GM12874 (cell line): ENCODE results near the gene STARD5.

ENCODE experiments used
- TF ChIP-seq, protein P1 (sequence below): IDR thresholded peaks from 2 replicates; pipeline ENCODE4 v1.5.1; 2011; ENCODE audit warnings: low read depth, mild to moderate bottlenecking, control low read depth, low read length, moderate library complexity; ENCODE audit not compliant: insufficient read depth

Gene STARD5

DNA sequence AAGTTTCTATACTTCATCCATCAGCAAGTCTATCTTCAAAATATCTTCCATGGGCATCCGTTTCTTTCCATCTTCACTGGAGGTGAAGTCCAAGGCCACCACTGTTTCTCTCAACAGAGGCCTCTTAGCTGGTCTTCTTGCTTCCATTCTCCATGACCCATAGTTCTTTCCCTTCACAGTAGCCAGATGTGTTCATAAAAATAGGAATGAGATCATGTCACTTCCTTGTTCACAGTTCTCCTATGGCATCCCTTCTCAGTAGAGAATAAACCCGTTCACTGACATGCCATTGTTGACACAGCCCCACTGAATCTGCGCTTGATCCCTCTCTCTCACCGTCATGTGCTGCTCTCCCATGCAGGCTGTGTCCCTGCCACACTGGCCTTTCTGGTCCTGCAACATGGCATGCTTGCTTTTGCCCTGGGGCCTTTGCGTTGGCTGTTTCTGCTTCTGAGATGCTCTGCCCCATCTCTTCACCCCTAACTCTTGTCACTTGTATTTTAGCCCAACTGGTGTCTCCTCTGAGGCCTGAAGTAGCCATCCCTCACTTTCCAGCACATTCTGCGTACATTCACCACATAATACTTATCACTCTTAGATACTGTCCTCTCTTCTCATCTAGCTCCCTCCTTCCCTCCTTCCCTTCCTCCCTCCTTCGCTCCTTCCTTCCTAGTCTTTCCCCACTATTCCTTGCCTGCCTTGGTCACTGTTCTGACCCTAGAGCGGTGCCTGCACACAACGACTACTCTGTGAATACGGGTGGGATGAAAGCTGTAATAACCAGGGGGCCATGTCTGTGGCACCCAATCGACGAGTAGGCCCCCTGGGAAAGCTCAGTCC is 42.0 kb downstream of the STARD5 start:
- TF ChIP-seq, protein P1, sequence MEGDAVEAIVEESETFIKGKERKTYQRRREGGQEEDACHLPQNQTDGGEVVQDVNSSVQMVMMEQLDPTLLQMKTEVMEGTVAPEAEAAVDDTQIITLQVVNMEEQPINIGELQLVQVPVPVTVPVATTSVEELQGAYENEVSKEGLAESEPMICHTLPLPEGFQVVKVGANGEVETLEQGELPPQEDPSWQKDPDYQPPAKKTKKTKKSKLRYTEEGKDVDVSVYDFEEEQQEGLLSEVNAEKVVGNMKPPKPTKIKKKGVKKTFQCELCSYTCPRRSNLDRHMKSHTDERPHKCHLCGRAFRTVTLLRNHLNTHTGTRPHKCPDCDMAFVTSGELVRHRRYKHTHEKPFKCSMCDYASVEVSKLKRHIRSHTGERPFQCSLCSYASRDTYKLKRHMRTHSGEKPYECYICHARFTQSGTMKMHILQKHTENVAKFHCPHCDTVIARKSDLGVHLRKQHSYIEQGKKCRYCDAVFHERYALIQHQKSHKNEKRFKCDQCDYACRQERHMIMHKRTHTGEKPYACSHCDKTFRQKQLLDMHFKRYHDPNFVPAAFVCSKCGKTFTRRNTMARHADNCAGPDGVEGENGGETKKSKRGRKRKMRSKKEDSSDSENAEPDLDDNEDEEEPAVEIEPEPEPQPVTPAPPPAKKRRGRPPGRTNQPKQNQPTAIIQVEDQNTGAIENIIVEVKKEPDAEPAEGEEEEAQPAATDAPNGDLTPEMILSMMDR, result no peak

DNA sequence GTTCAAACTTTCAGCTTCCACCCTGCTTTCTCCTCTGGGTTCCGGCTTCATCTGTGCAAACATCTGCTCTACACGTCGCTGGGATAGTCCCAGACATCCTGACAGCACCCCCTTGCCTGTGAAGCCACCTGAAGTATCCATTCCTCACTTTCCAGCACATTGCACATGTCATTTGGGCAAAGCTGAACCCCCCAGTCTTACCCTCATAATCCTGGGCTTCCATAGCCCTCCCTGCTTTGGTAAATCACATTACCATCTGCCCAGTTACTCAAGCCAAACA is 42.5 kb downstream of the STARD5 start:
- TF ChIP-seq, protein P1, result no peak

DNA sequence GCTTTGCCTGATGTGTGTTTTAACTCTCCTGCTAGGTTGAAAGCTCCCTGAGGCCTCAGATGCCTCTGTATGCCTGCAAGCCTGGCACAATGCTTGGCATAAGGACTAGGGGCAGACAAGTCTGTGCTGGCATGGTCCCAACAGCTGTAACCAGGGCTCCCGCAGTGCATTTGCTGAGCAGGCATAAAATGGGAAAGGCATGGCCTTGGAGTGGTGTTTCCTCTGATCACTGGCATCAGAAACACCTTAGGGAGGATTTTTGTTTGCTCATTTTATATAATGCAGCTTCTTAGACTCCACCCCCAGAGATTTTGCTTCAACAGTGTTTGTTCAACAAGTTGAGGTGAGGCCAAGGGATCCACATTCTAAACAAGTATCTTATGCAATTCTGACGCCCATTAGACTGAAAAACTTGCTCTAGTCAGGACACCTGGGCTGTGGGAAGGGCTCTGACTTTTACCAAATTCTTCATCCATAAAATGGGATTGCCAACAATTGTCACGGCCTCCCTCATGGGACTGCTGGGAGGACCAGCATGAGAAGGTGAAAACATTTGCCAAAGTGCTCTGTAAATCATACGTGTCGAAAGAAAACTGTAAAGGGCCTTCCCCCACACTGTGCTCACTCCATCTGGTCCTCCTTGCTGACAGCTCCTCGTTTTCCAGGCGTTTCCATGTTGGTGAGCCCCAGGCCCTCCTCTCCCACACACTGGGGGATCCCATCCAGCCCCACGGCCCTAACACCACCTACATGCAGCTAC is 43.1 kb downstream of the STARD5 start:
- TF ChIP-seq, protein P1, result no peak

DNA sequence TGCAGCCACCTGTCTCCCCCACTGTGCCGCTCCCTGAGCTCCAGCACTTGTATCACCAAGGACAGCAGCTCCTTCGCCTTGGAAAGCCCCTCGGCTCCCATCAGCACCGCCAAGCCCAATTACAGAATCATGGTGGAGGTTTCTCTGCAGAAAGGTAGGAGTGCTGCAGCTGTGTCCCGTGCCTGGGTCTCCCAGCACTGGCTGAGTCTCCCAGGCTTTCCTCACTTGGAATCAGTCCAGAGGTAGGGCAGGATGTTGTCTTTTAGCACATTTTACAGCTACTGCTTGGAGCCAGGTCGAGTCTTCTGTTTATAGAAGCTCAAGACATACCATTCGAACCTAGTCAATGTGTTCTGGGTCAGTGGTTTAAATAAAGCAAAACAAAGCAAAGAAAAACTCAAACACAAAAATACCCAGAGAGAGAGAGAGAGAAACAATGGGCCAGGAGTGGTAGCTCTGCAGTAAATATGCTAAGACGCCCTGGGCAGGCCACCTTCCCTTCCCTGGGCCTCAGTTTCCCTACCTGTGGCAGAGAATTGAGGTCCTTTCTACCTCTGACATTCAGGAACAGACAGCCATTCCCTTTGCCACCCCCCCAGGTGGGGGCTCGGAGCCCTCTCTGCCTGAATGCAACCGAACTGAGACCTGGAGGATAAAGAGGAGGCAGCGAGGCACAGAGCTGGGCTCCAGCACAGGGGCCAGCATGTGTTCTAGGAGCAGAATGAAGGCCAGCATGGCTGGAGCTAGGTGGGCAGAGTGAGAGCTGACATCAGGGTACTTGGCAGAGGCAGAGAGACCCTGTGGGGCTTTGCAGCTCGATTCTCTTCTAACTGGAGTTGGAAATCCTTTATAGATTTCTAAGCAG is 44.1 kb downstream of the STARD5 start:
- TF ChIP-seq, protein P1, result no peak

DNA sequence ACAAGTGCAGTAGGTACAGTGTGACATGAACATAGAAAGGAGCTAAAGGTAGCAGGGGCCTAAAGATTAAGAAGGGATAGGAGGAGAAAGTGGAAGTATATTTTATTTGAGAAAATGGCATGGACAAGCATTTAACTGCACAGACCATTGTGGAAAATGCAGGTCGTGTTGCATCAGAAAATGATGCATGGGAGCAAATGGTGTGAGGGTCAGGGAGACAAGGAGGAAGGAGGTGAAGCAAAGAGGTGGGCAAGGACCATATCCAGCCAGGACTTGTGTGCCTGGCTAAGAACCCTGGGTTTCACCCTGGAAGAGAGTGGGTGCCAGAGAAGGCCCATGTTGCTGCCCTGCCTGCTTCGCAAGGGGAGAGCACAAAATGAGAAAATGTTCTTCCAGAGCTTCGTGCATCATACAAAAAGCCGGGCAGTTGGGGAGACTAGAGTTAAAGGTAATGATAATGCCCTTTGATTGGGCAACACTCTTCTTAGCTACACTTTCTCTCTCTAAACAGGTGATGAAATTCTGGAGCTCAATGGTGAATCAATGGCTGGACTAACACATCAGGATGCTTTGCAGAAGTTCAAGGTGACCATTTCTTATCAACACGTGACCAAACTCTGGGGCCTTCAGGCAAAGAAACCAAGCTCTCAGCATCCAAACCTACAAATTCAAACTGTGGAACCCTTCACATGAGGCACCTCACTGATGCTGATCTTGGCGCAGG is 45.5 kb downstream of the STARD5 start:
- TF ChIP-seq, protein P1, result no peak

DNA sequence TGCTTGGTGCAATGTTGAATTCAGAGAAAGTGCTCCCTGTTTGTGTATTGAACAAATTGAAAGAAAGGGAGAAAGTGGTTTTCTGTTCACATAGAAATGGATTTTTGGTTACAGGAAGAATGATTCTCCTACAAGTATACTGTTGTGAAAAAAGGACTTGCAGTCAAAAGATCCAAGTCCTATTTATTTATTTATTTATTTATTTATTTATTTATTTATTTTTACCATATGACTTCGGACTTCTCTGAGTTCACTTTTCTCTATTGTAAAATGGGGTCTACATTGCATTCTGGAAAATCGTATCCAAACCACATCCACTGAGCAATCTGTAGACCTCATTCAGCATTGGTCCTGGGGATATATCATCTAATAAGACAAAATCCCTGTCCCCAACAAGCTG is 46.1 kb downstream of the STARD5 start:
- TF ChIP-seq, protein P1, result no peak

DNA sequence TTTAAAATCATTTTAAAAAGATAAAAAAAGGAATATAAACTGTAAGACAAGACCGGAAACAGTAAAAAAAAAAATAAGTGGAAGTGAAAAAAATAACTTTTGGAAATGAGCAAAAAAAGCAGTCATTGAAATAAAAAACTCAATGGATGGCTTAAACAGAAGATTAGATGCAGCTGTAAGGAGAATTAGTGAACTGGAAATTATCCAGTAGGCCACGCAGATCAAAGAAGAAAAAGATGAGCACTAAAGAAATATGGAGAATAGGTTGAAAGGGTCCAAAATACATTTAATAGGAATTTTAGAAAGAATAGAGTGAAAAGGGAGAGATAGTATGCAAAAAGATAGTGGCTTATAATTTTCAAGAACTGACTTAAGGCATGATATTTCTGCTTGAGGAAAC is 47.0 kb downstream of the STARD5 start:
- TF ChIP-seq, protein P1, result no peak
